BE2C (cell line): ENCODE data around the gene NFE2L3.
"Not testable (repeated sequence)": the region's sequence is repeated elsewhere in the genome, so short reads cannot be mapped to it uniquely, and the experiment has no call there.

Experiments
- DNase-seq: peaks from one replicate; pipeline ENCODE4 v3.0.0-alpha.2; 2020
- H3K27me3 ChIP-seq: fragments of 250-450 bp; sonication (Bioruptor Pico); 2 replicates; pipeline ENCODE4 v1.5.1; 2020; ENCODE audit warnings: mild to moderate bottlenecking
- H3K36me3 ChIP-seq: fragments of 250-450 bp; sonication (Bioruptor Pico); 2 replicates; pipeline ENCODE4 v1.5.1; 2020; ENCODE audit warnings: mild to moderate bottlenecking
- H3K4me1 ChIP-seq: fragments of 250-450 bp; sonication (Bioruptor Pico); 2 replicates; pipeline ENCODE4 v1.5.1; 2020
- H3K4me3 ChIP-seq: 2 replicates; pipeline ENCODE4 v1.5.1; 2011; ENCODE audit warnings: low read depth, low read length
- H3K9me3 ChIP-seq: fragments of 250-450 bp; sonication (Bioruptor Pico); 2 replicates; pipeline ENCODE4 v1.5.1; 2020
- TF ChIP-seq, protein P1 (sequence below): IDR thresholded peaks from 2 replicates; pipeline ENCODE4 v1.5.1; 2012; ENCODE audit warnings: mild to moderate bottlenecking, low read depth, low read length

NFE2L3 gene

GRCh38 chr7:26183545-26184280 lies 31.7 kb downstream of the NFE2L3 start:
- no peaks in the 10 kb centered on the region for H3K4me1 ChIP-seq
- TF ChIP-seq, protein P1, sequence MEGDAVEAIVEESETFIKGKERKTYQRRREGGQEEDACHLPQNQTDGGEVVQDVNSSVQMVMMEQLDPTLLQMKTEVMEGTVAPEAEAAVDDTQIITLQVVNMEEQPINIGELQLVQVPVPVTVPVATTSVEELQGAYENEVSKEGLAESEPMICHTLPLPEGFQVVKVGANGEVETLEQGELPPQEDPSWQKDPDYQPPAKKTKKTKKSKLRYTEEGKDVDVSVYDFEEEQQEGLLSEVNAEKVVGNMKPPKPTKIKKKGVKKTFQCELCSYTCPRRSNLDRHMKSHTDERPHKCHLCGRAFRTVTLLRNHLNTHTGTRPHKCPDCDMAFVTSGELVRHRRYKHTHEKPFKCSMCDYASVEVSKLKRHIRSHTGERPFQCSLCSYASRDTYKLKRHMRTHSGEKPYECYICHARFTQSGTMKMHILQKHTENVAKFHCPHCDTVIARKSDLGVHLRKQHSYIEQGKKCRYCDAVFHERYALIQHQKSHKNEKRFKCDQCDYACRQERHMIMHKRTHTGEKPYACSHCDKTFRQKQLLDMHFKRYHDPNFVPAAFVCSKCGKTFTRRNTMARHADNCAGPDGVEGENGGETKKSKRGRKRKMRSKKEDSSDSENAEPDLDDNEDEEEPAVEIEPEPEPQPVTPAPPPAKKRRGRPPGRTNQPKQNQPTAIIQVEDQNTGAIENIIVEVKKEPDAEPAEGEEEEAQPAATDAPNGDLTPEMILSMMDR, result no peak

GRCh38 chr7:26184281-26185101 lies 32.5 kb downstream of the NFE2L3 start:
- DNase-seq, H3K4me1 ChIP-seq, H3K9me3 ChIP-seq, H3K27me3 ChIP-seq, H3K4me3 ChIP-seq: not testable (repeated sequence)
- H3K36me3 ChIP-seq, result peaks cover 25% of the 10 kb centered on the region

More at GRCh38 chr7:26183545-26184280, 31.7 kb downstream of the NFE2L3 start:
- Histone ChIP-seq H3K27me3 (peaks cover 3% of the 10 kb centered on the region), H3K36me3 (peaks cover 18% of the 10 kb centered on the region), H3K9me3 (no peaks in the 10 kb centered on the region), H3K4me3 (no peak overlapping the region)
- no peak for DNase-seq

- Histone ChIP-seq H3K4me3 (no peak overlapping the region), H3K9me3 (no peaks in the 10 kb centered on the region), H3K27me3 (peaks cover 3% of the 10 kb centered on the region), H3K36me3 (peaks cover 33% of the 10 kb centered on the region), H3K4me1 (peaks cover 3% of the 10 kb centered on the region; the same call in 1 of the 2 replicates)
- TF ChIP-seq, protein P1, result no peak
- DNase-seq, result no peak
Measured at GRCh38 chr7:26185131-26185843, 33.3 kb downstream of the NFE2L3 start.

DNA sequence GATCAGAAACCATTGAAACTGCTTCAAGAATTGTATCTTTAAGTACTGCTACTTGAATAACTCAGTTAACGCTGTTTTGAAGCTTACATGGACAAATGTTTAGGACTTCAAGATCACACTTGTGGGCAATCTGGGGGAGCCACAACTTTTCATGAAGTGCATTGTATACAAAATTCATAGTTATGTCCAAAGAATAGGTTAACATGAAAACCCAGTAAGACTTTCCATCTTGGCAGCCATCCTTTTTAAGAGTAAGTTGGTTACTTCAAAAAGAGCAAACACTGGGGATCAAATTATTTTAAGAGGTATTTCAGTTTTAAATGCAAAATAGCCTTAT lies 33.8 kb downstream of the NFE2L3 start:
- peaks cover 3% of the 10 kb centered on the region for H3K27me3 ChIP-seq
- DNase-seq, result no peak
- peaks cover 3% of the 10 kb centered on the region; the same call in 1 of the 2 replicates for H3K4me1 ChIP-seq
- no peaks in the 10 kb centered on the region for H3K9me3 ChIP-seq
- peaks cover 39% of the 10 kb centered on the region for H3K36me3 ChIP-seq
- no peak overlapping the region for H3K4me3 ChIP-seq
- TF ChIP-seq, protein P1, result no peak

DNA sequence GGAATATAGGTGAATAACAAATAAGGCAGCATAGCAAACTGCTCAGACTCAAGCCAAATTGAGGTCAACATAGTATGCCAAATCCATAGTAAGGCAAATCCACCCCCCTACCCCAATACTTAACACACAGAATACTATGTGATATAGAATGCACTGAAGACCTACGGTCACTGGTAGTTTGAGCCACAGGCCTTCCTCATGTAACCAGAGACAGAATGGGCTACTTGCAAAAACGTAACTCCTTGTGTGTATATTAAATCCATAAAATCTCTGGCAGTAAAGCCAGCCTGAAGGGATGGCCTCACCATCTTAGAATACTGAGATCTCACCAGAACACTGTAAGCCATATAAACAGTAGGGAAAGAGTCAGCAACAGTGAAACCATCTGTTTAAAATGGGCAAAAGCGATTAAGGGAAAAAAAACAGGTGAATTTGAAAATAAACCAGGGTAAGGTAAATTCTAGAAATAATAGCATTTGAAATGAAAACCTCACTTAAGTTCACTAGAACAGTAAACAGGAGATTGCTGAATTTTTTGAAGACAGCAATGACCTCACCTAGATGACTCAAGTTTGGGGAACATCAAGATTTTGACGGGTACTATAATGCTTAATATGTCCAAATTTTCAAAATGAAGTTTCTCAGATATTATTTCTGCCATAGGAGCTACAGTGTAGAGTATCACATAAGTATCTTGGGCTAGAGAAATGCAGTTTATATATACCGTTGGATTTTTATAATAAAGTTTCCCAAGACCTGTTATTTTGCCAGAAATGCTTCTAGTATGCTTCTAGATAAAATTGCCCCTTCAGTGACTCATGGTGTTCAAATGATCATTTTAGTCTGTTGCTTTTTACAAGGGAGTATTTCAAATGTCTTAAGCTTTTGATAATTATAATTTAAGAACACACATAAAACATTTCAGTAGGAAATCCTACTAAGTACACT lies 34.6 kb downstream of the NFE2L3 start:
- Histone ChIP-seq H3K4me1 (peaks cover 3% of the 10 kb centered on the region; the same call in 1 of the 2 replicates), H3K9me3 (no peaks in the 10 kb centered on the region), H3K4me3 (no peak overlapping the region), H3K27me3 (peaks cover 3% of the 10 kb centered on the region), H3K36me3 (peaks cover 47% of the 10 kb centered on the region)
- TF ChIP-seq, protein P1, result no peak
- DNase-seq, result no peak
